ENCODE data around the gene PLEKHG4.

GRCh38 chr16:67275321-67275720 lies 4.0 kb upstream of the PLEKHG4 start:
- TF ChIP-seq SUZ12 (IDR thresholded peaks at IDR 0.05; ENCODE audit: extremely low read depth, insufficient read depth, insufficient read length), result no peak
- no peak for TF ChIP-seq ZNF274 (IDR thresholded peaks at IDR 0.05; ENCODE audit: low read depth, low read length)

Measured in NT2/D1 (cell line).